ENCODE results near the gene ZMYND8. TPM values are rescaled to one million over a fixed set of nuclear protein-coding genes. Genes with fewer than 3 reads are reported as not detected.

Gene ZMYND8
- total RNA-seq, 4 donors from 2014 or later = 33.3 to 46.7 (median 39.2) TPM

- no peak for TF ChIP-seq CTCF (IDR thresholded peaks at IDR 0.05; ENCODE audit: low read depth)
Observed at GRCh38 chr20:47280668-47281067, 75.8 kb downstream of the ZMYND8 start.

- TF ChIP-seq CTCF (IDR thresholded peaks at IDR 0.05; ENCODE audit: low read depth) = no peak
Observed at GRCh38 chr20:47280228-47280627, 76.3 kb downstream of the ZMYND8 start.

GRCh38 chr20:47278907-47279348, 77.6 kb downstream of the ZMYND8 start:
- TF ChIP-seq CTCF (IDR thresholded peaks at IDR 0.05; ENCODE audit: low read depth) = no peak

GRCh38 chr20:47276851-47277534, 79.5 kb downstream of the ZMYND8 start:
- no peak for TF ChIP-seq CTCF (IDR thresholded peaks at IDR 0.05; ENCODE audit: low read depth)

GRCh38 chr20:47276251-47276650, 80.2 kb downstream of the ZMYND8 start:
- TF ChIP-seq CTCF (IDR thresholded peaks at IDR 0.05; ENCODE audit: low read depth) = no peak

GRCh38 chr20:47275548-47275947, 81.0 kb downstream of the ZMYND8 start:
- no peak for TF ChIP-seq CTCF (IDR thresholded peaks at IDR 0.05; ENCODE audit: low read depth)

- TF ChIP-seq CTCF (IDR thresholded peaks at IDR 0.05; ENCODE audit: low read depth) = no peak
Observed at GRCh38 chr20:47274401-47275108, 81.9 kb downstream of the ZMYND8 start.
